HG02610 (cell line): ENCODE results near the gene RNF223.
"Not testable (repeated sequence)": the region's sequence is repeated elsewhere in the genome, so short reads cannot be mapped to it uniquely, and the experiment has no call there.

Experiments
- ATAC-seq: cut with Tn5 transposase; IDR thresholded peaks from one replicate; pipeline ENCODE4 v1.9.1; 2021; ENCODE audit warnings: mild to moderate bottlenecking, moderate library complexity; ENCODE audit not compliant: unreplicated experiment

Gene RNF223

DNA sequence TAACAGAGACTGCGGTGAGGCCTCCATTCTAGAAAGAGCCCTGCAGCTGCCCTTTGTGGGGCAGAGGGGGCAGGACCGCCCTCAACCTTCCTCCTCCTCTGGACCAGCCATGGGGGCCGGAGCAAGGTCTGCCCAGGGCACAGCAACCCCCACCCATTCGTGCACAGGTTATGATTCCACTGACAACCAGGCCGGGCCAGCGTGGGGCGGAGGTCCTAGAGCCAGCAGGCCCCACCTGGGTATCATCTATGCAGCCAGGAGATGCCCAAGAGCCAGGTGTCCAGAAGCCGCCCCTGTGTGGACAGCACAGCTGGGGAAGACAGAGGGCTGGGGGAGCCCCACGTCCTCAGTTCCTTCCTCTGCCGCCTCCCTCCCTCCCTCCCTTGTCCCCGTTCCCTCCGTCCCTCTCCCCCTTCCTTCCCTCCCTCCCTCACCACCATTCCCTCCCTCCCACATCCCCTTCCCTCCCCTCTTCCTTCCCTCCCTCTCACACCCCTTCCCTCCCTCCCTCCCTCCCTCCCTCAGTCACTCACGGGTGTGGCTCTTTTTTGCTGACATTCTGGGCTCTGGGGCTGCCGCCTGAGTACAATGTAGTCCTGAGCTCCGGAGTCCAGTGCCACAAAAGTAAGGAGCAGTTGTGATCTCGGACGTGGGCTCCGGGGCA, 12.3 kb downstream of the RNF223 start:
- no peak for ATAC-seq

DNA sequence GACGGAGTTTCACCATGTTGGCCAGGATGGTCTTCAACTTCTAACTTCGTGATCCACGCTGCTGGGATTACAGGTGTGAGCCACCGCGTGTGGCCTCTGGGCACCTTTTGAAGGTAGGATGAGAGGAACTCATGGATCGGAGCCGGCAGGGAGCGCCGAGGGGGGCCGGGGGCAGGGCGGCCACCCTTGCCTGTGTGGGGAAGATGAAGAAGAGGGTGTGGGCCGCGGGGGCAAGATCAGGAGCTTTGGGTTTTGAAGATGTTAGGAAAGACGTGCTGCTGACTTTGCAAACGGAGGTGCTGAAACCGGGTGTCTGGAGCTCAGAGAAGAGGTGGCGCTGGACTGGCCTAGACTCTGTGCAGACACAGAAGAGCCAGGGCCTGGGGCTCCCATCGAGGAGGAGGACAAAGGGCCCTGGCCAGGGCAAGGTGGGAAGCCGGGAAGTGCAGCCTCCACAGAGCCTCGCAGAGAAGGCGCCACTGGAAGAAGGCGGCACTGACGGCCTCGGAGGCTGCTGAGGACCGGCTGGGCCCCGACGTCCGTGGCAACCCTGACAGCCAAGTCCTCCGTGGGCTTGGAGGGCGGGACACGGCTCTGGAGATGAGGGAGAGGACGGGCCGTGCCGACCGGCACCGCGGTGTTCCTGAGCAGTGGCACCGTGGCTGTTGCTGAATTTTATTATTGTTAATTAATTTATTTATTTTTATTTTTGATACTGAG, 13.7 kb downstream of the RNF223 start:
- no peak for ATAC-seq

DNA sequence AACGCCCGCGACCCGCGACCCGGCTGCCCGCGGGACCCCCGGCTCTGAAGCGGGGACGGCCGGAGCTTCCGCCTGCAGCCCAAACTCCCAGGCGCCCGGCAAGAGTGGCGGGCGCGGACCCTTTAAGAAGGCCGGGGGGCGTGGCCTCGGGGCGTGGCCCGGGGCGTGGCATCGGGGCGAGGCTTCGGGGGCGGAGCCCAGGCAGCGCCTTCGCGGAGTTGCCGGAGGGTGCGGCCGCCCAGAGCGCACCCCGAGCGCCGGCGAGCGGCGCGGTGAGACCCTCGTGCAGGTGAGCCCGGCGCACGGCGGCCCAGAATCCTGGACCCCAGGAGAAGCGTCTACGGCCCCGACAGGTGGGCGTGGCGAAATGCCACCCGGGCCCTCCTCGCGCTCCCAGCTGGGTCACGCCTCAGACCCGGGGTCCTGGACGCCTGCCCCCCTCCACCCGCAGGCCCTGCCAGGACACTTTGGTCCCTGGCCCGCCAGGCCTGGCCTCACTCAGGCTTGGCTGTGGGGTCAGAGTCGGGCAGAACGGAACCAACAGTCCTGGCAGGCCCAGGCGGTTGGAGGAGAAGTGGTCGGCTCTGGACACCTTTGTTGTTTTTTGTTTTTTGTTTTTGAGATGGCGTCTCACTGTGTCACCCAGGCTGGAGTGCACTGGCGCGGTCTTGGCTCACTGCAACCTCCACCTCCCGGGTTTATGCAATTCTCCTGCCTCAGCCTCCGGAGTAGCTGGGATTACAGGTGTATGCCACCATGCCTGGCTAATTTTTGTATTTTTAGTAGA, 14.4 kb downstream of the RNF223 start:
- ATAC-seq = peak; percentile 48

DNA sequence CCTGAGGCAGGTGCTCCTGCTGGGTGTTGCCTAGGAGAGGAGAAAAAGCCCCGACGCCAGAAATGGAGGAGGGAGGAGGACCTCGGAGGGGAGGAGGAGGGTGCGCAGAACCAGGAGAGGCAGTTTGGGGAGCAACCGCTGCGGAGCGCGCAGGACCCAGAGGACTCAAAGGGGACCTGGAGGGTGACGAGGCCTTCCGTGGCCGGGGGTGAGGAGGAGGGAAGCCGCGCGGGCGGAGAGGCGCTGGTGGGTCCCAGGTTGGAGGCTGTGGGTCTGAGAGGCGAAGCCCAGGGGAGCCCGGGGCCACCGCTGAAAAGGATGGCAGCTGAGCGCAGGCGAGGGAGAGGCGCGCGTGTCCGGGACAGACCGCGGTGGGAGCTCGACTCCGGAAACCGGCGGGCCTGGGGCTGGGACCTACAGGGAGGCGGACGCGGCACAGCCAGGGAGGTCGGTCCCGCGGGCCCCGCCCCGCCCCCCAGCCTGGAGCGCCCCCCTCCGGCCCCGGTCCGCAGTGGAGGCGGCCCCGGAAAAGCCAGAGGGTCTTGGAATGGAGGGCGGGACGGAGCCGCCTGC, 15.1 kb downstream of the RNF223 start:
- peak; percentile 21 for ATAC-seq

DNA sequence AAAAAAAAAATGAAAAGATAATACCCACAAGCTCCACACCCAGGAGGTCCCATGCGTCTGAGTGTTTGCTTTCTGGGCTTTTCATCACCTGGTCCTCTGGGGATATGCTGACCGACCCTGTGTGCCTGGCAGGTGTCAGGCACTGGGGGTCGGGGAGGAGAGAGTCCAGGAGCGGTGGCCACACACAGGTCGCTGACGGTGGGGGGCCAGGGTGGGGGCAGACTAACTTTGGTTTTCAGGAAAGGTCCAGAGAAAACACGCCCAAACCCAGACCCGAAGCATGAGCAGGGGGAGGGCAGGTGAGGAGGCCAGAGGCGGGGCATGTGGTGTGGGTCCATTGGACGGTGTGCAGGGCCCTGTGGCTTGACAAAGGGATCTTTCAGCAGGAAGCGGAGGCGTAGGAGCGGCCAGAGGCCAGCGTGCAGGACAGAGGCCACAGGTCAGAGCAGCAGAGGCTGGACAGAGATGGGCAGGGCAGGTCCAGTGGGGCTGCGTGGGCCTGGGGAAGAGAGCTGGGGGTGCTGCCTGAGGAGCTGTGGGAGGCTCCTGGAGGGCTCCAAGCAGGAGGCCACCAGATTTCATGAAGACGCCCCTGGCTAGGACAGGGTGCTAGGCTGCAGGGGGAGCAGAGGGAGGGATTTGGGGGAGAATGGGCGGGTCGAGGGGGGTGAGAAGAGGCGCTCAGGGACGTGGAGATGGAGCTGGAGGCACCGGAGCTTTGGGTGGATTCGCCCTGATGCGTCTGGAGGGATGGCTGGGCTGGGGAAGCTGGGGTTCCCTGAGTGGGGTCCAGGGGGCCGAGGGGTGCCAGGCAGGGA, 15.8 kb downstream of the RNF223 start:
- no peak for ATAC-seq

DNA sequence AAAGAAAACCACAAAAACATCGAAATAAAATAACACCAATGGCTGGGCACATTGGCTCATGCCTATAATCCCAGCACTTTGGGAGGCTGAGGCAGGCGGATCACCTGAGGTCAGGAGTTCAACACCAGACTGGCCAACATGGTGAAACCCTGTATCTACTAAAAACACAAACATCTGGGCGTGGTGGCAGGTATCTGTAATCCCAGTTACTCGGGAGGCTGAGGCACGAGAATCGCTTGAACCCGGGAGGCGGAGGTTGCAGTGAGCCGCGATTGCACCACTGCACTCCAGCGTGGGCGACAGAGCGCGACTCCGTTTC, 16.4 kb downstream of the RNF223 start:
- ATAC-seq = not testable (repeated sequence)

DNA sequence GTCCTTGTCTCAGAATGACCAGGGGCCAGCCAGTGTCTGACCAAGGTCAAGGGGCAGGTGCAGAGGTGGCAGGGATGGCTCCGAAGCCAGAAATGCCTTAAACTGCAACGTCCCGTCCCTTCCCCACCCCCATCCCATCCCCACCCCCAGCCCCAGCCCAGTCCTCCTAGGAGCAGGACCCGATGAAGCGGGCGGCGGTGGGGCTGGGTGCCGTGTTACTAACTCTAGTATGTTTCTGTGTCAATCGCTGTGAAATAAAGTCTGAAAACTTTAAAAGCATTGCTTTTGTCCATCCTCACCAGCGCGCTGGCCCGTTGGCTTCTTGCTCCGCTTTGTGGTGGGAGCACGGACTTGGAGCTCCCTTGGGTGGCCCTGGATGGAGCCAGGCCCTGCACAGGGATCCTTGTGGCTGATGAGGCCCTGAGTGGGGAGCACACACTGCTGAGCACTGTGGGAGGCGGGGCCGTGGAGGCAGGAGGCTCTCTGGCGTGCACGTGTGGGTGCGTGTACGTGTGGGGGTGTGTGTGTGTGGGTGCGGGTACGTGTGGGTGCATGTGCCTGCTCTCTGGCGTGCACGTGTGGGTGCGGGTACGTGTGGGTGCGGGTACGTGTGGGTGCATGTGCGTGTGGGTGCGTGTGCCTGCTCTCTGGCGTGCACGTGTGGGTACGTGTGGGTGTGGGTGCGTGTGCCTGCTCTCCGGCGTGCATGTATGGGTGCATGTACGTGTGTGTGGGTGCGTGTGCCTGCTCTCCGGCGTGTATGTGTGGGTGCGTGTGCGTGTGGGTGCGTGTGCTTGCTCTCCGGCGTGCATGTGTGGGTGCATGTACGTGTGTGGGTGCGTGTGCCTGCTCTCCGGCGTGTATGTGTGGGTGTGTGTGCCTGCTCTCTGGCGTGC, 18.0 kb downstream of the RNF223 start:
- no peak for ATAC-seq

DNA sequence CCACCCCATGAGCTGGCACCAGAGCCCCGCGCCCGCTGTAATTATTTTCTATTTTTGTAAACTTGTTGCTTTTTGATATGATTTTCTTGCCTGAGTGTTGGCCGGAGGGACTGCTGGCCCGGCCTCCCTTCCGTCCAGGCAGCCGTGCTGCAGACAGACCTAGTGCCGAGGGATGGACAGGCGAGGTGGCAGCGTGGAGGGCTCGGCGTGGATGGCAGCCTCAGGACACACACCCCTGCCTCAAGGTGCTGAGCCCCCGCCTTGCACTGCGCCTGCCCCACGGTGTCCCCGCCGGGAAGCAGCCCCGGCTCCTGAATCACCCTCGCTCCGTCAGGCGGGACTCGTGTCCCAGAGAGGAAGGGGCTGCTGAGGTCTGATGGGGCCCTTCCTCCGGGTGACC, 19.1 kb downstream of the RNF223 start:
- ATAC-seq = no peak

DNA sequence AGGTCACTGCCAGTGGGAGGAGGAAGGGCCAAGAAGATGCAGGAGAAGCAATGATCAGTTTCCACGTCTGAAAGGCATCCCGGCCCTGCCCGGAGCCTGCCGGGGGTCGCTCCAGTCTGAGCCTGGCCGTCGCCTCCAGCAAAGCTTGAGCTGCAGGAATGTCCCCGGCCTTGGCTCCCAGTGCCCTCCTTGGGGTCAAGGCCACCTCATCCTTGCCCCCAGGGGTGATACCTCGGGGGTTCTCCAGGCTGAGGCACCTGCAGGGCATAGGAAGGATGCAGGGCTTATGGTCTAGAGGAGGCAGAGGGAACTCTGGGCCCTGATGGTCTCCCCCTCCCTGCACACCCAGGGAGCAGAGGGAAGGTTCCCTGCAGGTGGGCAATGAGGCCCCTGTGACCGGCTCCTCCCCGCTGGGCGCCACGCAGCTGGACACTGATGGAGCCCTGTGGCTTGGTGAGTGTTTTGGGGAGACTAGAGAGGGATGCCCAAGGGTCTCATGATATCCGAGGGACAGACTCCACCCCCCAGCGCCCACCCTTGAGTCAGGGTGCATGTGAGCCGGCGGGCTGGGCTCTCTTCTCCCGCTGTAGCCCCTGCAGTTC, 19.9 kb downstream of the RNF223 start:
- no peak for ATAC-seq

DNA sequence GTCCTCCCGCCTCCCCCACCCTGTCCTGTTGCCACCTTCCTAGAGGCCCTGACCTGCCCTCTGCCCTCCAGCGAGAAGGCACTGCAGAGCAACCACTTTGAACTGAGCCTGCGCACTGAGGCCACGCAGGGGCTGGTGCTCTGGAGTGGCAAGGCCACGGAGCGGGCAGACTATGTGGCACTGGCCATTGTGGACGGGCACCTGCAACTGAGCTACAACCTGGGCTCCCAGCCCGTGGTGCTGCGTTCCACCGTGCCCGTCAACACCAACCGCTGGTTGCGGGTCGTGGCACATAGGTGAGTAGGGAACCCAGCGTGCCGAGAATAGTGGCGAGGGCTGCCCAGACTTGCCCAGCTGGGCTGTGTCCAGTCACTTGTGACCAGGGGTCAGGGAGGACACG, 20.4 kb downstream of the RNF223 start:
- no peak for ATAC-seq

DNA sequence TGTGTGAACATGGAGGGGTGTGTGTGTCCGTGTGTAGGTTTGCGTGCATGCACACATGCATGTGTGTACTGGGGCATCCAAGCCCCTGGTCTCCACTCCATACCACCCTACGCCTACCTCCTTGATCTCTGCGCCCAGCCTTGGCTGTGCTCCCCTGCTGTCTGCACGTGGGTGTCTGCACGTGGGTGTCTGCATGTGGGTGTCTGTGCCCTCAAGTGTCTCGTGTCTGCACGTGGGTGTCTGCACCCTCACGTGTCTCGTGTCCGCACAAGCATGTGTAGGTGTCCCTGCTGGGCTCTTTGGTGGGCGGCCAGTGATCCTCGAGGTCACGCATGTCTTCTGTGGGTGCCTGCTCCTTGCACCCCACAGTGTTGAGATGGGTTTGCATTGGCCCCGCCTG, 21.1 kb downstream of the RNF223 start:
- ATAC-seq = no peak

DNA sequence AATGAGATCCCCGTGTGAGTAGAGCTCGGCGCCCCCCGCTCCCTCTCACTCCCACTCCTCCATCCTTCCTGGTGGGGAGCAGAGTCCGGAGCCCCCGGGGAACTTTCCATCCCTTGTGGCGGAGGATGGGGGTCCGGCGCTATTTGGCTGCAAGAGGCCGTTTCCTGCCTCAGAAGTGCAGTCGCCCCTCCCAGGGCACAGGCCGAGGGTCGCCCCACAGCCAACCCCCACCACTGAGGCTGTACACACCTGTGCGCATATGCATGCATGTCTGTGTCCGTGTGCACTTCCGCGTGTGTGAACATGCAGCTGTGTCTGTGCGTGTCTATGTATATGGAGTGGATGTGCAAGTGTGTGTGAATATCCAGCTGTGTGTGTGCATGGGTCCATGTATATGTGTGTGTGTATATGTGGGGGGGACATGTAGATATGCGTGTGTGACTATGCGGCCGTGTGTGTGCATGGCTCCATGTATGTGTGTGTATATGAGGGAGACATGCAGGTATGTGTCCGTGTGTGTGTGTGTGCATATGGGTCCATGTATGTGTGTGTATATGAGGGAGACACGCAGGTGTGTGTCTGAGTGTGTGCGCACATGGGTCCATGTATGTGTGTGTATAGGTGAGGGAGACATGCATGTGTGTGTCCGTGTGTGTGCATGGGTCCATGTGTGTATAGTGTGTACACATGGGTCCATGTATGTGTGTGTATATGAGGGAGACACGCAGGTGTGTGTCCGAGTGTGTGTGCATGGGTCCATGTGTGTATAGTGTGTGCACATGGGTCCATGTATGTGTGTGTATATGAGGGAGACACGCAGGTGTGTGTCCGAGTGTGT, 21.9 kb downstream of the RNF223 start:
- no peak for ATAC-seq

DNA sequence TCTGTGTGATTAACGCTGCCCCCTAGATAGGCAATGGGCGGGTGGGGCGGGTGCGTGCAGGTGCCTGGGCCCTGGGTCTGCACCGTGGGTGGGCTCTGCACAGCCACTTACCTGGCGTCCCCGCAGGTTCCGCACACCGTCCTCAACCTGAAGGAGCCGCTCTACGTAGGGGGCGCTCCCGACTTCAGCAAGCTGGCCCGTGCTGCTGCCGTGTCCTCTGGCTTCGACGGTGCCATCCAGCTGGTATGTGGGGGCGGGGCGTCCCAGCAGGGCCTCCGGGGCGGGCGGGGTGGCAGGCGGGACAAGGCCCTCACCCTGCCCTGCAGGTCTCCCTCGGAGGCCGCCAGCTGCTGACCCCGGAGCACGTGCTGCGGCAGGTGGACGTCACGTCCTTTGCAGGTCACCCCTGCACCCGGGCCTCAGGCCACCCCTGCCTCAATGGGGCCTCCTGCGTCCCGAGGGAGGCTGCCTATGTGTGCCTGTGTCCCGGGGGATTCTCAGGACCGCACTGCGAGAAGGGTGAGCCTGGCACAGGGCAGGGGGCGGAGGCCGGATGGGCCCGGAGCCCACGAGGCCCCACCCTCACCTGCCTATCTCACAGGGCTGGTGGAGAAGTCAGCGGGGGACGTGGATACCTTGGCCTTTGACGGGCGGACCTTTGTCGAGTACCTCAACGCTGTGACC, 22.8 kb downstream of the RNF223 start:
- no peak for ATAC-seq

DNA sequence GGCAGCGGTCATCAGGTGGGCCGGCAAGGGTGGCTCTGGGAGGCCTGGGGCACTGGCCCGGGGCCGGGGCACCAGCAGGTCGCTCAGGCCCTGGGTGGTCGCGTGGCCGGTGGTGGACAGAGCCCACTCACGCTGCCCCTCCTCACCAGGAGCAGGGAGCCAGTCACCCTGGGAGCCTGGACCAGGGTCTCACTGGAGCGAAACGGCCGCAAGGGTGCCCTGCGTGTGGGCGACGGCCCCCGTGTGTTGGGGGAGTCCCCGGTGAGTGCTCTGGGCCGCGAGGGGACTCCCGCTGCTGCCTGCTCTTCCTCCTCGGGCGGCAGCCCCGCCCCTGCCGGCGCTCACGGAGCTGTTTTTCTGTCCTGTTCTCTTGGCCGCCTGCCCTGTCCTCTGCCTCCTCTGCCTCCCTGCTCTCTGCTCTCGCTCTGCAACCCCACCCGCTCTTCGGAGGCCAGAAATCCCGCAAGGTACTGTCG, 23.5 kb downstream of the RNF223 start:
- ATAC-seq = no peak

DNA sequence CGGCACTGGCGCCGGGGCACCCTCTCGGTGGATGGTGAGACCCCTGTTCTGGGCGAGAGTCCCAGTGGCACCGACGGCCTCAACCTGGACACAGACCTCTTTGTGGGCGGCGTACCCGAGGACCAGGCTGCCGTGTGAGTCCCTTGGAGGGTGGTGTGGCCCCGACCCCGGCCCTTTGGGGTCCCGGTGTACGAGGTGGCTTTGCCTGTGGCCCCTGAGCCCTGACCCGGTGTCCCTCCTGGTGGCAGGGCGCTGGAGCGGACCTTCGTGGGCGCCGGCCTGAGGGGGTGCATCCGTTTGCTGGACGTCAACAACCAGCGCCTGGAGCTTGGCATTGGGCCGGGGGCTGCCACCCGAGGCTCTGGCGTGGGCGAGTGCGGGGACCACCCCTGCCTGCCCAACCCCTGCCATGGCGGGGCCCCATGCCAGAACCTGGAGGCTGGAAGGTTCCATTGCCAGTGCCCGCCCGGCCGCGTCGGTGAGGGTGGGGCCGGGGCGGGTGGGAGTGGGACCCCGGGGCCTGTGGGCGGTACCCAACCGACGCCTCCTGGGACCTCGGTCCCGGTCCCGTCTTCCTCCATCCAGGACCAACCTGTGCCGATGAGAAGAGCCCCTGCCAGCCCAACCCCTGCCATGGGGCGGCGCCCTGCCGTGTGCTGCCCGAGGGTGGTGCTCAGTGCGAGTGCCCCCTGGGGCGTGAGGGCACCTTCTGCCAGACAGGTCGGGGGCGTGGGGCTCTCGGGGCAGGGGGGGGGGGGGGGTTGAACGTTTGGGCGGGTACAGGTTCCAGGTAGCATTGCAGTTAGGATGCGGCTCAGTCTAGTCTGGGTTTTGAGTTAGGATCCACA, 24.6 kb downstream of the RNF223 start:
- ATAC-seq = no peak

DNA sequence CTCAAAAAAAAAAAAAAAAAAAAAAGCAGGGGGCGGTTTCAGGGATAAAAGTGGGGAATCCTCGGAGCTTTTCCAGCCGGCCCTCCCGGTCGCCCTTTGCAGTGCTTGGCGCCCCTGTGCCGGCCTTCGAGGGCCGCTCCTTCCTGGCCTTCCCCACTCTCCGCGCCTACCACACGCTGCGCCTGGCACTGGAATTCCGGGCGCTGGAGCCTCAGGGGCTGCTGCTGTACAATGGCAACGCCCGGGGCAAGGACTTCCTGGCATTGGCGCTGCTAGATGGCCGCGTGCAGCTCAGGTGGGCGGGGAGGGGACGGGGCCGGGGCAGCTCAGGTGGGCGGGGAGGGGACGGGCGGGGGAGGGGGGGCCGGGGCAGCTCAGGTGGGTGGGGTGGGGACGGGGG, 25.3 kb downstream of the RNF223 start:
- no peak for ATAC-seq

DNA sequence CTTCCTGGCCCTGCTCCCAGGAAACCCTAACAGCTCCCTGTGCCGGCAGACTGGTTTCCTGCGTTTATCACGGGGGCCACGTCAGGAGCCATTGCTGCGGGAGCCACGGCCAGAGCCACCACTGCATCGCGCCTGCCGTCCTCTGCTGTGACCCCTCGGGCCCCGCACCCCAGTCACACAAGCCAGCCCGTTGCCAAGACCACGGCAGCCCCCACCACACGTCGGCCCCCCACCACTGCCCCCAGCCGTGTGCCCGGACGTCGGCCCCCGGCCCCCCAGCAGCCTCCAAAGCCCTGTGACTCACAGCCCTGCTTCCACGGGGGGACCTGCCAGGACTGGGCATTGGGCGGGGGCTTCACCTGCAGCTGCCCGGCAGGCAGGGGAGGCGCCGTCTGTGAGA, 26.1 kb downstream of the RNF223 start:
- no peak for ATAC-seq
